Activated CD8-positive, alpha-beta T cell treated with anti-CD3 and anti-CD28 coated beads for 36 hours (primary cell): Measurements from ENCODE around the gene RAPGEF1. TPM values are rescaled to one million over a fixed set of nuclear protein-coding genes. Genes with fewer than 3 reads are reported as not detected.
"Not testable (repeated sequence)": the region's sequence is repeated elsewhere in the genome, so short reads cannot be mapped to it uniquely, and the experiment has no call there.

ENCODE experiments used
- ATAC-seq: fragments of 200-7000 bp; cut with Tn5 transposase; one replicate; pipeline ENCODE4 v1.10.0; 2021; ENCODE audit warnings: mild to moderate bottlenecking, moderate library complexity
- CTCF ChIA-PET: fragments of 350-600 bp; sonication (Branson Sonifier 250); formaldehyde crosslinking; loops from one replicate; lab custom pipeline; 2021; ENCODE audit warnings: antibody characterized with exemption; lab: Charles Lee
- POLR2A ChIA-PET: fragments of 350-600 bp; sonication (Branson Sonifier 250); formaldehyde crosslinking; loops from one replicate; lab custom pipeline; 2021; ENCODE audit warnings: antibody characterized with exemption; lab: Charles Lee
- DNase-seq: peaks from one replicate; pipeline ENCODE4 v3.0.0-alpha.2; 2020
- H3K27ac Mint-ChIP-seq: one replicate; pipeline ENCODE4 v1.8.0; 2021; ENCODE audit warnings: mild to moderate bottlenecking, mixed read lengths
- H3K27me3 Mint-ChIP-seq: one replicate; pipeline ENCODE4 v1.8.0; 2021; ENCODE audit warnings: mixed read lengths
- H3K36me3 Mint-ChIP-seq: one replicate; pipeline ENCODE4 v1.8.0; 2021; ENCODE audit warnings: low read depth, mixed read lengths
- H3K4me1 Mint-ChIP-seq: one replicate; pipeline ENCODE4 v1.8.0; 2021; ENCODE audit warnings: low read depth, mixed read lengths
- H3K4me3 Mint-ChIP-seq: one replicate; pipeline ENCODE4 v1.8.0; 2021; ENCODE audit warnings: mild to moderate bottlenecking, moderate library complexity, mixed read lengths
- H3K9me3 Mint-ChIP-seq: one replicate; pipeline ENCODE4 v1.8.0; 2021; ENCODE audit warnings: mixed read lengths
- CTCF ChIP-seq: fragments of 200-600 bp; IDR thresholded peaks from one replicate; pipeline ENCODE4 v1.8.0; 2022; ENCODE audit warnings: antibody characterized with exemption, mild to moderate bottlenecking
- intact Hi-C: fragments of 100-400 bp; cut with micrococcal nuclease; formaldehyde crosslinking; loops from one replicate; pipeline ENCODE4 v1.10.0; 2022
- total RNA-seq, 2 experiments: library from RNA; stranded (reverse); gene quantifications; one replicate each; pipeline ENCODE4 v1.2.3, GENCODE V29; 2021

The RAPGEF1 gene
- total RNA-seq, 2 experiments from 2014 or later = 84.5 to 85.2 TPM

- intact Hi-C loops = no loop called here
- H3K27ac Mint-ChIP-seq = peak overlapping the region; percentile 71
- no peaks in the 10 kb centered on the region for H3K27me3 Mint-ChIP-seq
- peaks cover 79% of the 10 kb centered on the region for H3K4me1 Mint-ChIP-seq
- peaks cover 1% of the 10 kb centered on the region for H3K9me3 Mint-ChIP-seq
- H3K36me3 Mint-ChIP-seq = peaks cover 28% of the 10 kb centered on the region
- no peak for TF ChIP-seq CTCF
- no peak for ATAC-seq
- CTCF ChIA-PET = interaction anchor here (1.0 to 7.3 kb wide), 6 partner anchors 12 to 74 kb away, joined by 3 to 35 read pairs (median 4); partner anchors contain the start of gene RAPGEF1
- no peak for DNase-seq
- POLR2A ChIA-PET = interaction anchor here (0.6 to 7.2 kb wide), 6 partner anchors 13 to 67 kb away, joined by 3 to 66 read pairs (median 6); no protein-coding TSS in a partner anchor
- H3K4me3 Mint-ChIP-seq = no peak overlapping the region
Observed at GRCh38 chr9:131666029-131666428, 73.8 kb downstream of the RAPGEF1 start.

GRCh38 chr9:131663288-131663687 lies 76.6 kb downstream of the RAPGEF1 start:
- peaks cover 75% of the 10 kb centered on the region for H3K4me1 Mint-ChIP-seq
- no peaks in the 10 kb centered on the region for H3K27me3 Mint-ChIP-seq
- peaks cover 26% of the 10 kb centered on the region for H3K36me3 Mint-ChIP-seq
- DNase-seq = no peak
- H3K9me3 Mint-ChIP-seq = peaks cover 1% of the 10 kb centered on the region
- POLR2A ChIA-PET = interaction anchor here (0.6 kb wide), 1 partner anchor 57 kb away, joined by 4 read pairs; no protein-coding TSS in a partner anchor
- TF ChIP-seq CTCF = no peak
- CTCF ChIA-PET = interaction anchor here (1.6 to 7.3 kb wide), 2 partner anchors 15 to 77 kb away, joined by 3 to 35 read pairs; no protein-coding TSS in a partner anchor
- no peak overlapping the region for H3K4me3 Mint-ChIP-seq
- ATAC-seq = no peak
- intact Hi-C loops = no loop called here
- peak overlapping the region; percentile 89 for H3K27ac Mint-ChIP-seq

GRCh38 chr9:131662289-131662621 lies 77.6 kb downstream of the RAPGEF1 start:
- H3K27me3 Mint-ChIP-seq, intact Hi-C loops, H3K9me3 Mint-ChIP-seq, ATAC-seq, DNase-seq: not testable (repeated sequence)
- Mint-ChIP-seq H3K27ac (peak overlapping the region; percentile 89), H3K4me3 (peak overlapping the region; percentile 52), H3K4me1 (peaks cover 76% of the 10 kb centered on the region), H3K36me3 (peaks cover 26% of the 10 kb centered on the region)
- ChIA-PET POLR2A (interaction anchor here (0.6 kb wide), 1 partner anchor 73 kb away, joined by 4 read pairs; no protein-coding TSS in a partner anchor), CTCF (interaction anchor here (1.6 kb wide), 1 partner anchor 78 kb away, joined by 3 read pairs; no protein-coding TSS in a partner anchor)

- Mint-ChIP-seq H3K36me3 (peaks cover 25% of the 10 kb centered on the region), H3K9me3 (peaks cover 1% of the 10 kb centered on the region), H3K27me3 (no peaks in the 10 kb centered on the region), H3K27ac (peak overlapping the region; percentile 89), H3K4me3 (peak overlapping the region; percentile 52), H3K4me1 (peaks cover 76% of the 10 kb centered on the region)
- DNase-seq = peak; percentile 91
- ATAC-seq = peak; percentile 93
- intact Hi-C loops = no loop called here
- no peak for TF ChIP-seq CTCF
- ChIA-PET POLR2A (no interaction called here), CTCF (interaction anchor here (1.6 kb wide), 1 partner anchor 79 kb away, joined by 3 read pairs; no protein-coding TSS in a partner anchor)
Observed at GRCh38 chr9:131661568-131662288, 78.1 kb downstream of the RAPGEF1 start.

- Mint-ChIP-seq H3K9me3 (peaks cover 1% of the 10 kb centered on the region), H3K4me3 (no peak overlapping the region), H3K4me1 (peaks cover 79% of the 10 kb centered on the region), H3K27me3 (no peaks in the 10 kb centered on the region), H3K36me3 (peaks cover 28% of the 10 kb centered on the region), H3K27ac (peak overlapping the region; percentile 73)
- ATAC-seq (no peak), DNase-seq (no peak)
- ChIA-PET CTCF (interaction anchor here (1.7 to 2.7 kb wide), 2 partner anchors 17 to 69 kb away, joined by 5 to 8 read pairs; no protein-coding TSS in a partner anchor), POLR2A (interaction anchor here (1.4 kb wide), 1 partner anchor 76 kb away, joined by 5 read pairs; no protein-coding TSS in a partner anchor)
- TF ChIP-seq CTCF = no peak
- intact Hi-C loops = no loop called here
Observed at GRCh38 chr9:131660466-131661405, 79.1 kb downstream of the RAPGEF1 start.
